GM21390 (cell line): Measurements from ENCODE around the gene PCDHGC5.

Experiments
- ATAC-seq: cut with Tn5 transposase; IDR thresholded peaks from one replicate; pipeline ENCODE4 v1.9.1; 2021; ENCODE audit not compliant: unreplicated experiment

The PCDHGC5 gene

GRCh38 chr5:141512390-141512910 is 23.6 kb downstream of the PCDHGC5 start:
- ATAC-seq, result peak; percentile 10

DNA sequence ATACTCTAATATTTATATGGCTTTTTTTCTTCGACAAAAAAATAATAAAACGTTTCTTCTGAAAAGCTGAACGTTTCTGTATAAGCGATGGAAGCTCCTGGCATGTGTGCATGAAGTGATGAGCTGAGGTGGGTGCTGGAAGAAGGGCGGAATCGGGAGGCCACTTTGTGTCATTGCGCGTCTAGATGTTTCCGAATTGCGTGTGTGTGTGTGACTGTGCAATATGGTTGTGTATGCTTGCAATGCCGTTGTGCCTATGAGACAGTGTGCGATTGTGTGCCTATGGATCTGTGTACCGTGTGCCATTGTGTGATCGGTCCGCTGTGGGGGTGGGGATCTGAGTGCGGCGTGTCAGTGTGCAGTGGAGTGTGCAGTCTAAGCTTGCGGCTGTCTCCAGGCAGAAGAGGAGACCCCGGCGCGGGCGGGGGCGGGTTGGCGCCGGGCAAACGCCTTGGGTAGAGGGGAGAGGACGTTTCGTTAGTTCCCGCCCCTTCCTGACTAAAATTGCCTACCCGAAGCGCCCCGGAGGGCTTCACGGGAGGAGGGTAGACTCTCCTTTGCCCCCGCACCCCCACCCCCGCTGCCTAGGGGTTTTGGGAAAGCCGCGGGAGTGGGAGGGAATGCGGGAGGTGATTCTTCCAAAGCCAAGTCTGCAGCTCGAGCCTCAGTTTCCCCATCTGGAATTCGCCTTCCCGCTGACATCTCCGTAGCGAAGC is 24.2 kb downstream of the PCDHGC5 start:
- no peak for ATAC-seq

- peak; percentile 35 for ATAC-seq
These were observed 24.9 kb downstream of the PCDHGC5 start for GRCh38 chr5:141513627-141514329.

GRCh38 chr5:141514330-141515133 is 25.7 kb downstream of the PCDHGC5 start:
- ATAC-seq, result peak; percentile 4

DNA sequence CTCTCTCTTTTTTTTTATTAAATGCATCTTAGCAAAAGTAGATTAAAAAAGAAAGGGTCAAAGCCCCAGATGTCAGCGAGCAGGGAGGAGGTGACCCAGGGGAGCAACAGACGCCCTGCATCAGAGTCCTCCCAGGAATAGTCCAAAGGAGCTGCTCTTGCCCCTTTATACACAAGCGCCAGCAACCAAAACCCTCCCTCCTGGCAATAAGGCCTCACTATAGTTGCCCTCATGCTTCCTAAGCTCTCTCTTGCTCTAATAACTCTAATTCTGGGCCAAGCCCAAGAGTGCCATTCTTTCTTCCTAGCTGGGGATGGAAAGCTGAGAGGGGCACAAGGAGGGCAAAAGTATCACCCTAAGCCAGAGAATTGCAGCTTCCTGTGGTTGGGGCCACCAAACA is 26.3 kb downstream of the PCDHGC5 start:
- ATAC-seq, result no peak

GRCh38 chr5:141515946-141516671 is 27.2 kb downstream of the PCDHGC5 start:
- ATAC-seq, result no peak

DNA sequence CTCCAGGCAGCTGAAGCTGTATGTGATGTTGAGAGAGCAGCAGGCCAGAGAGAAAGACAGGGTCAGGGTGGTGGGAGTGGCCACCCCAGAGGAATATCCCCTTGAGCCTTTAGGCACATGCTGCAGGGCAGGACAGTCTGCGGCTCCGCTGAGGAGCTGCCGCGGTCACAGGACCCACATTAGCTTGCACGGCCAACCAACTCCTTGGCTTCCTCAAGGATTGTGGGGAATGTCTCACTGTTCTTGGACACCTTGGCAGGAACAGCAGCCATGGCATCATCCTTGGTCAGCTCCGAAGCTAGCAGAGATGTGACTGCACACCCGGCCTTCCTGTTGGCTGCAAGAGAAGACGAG is 27.8 kb downstream of the PCDHGC5 start:
- no peak for ATAC-seq

GRCh38 chr5:141517312-141517711 is 28.4 kb downstream of the PCDHGC5 start:
- ATAC-seq, result no peak

- ATAC-seq, result no peak
These were observed 29.2 kb downstream of the PCDHGC5 start for GRCh38 chr5:141517880-141518617.

DNA sequence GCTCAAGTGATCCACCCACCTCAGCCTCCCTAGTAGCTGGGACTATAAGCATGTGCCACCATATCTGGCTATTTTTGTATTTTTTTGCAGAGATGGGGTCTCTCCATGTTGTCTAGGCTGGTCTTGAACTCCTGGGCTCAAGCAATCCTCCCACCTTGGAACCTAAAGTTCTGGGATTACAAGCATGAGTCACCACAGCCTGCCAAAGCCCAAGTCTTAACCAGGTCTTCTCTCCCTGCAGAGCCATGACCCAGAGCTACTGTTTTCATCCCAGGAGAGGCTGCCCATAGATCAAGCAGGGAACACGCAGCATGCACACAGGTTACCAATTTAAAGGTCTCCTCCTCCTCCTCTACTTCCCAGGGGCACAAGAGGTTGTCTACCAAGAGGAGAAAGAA is 29.7 kb downstream of the PCDHGC5 start:
- ATAC-seq, result no peak

DNA sequence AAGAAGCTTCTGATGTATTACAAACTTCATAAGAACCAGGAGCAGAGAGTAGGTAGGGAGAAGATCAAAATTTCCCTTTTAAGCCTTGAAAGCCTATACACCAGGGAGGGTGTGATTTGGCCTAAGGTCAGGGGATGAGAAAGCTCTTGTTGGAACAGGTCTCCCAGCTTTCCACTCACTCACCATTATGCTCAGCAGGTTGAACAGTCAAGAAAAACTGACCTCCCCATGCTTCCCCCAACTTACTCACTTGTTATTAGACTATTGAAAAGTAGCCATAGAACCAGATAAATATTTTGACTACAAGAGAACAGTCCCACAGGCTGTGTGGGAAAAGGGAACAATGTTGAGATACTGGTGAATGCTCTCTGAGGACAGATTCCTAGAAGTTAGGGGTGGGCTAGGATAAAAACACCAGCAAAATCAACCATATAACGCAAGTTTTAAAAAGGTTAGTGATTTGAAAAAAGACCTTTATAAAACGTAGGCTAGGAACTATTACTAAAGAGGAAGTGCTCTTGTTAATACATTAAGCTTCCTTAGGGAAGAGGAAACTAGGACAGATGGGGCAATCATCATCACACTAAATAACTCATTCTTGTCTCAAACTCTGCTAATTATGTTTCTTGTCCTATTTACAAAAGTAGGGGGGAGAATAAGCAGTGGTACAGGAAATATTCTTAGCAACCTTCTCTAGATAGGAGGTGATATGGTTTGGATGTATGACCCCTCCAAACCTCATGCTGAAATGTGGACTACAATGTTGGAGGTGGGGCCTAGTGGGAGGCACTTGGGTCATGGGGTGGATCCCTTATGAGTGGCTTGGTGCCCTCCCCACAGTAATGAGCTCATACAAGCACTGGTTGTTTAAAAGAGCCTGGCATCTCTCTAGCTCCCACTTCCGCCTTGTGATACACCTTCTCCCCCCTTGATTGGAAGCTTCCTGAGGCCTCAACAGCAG is 31.0 kb downstream of the PCDHGC5 start:
- ATAC-seq, result no peak

DNA sequence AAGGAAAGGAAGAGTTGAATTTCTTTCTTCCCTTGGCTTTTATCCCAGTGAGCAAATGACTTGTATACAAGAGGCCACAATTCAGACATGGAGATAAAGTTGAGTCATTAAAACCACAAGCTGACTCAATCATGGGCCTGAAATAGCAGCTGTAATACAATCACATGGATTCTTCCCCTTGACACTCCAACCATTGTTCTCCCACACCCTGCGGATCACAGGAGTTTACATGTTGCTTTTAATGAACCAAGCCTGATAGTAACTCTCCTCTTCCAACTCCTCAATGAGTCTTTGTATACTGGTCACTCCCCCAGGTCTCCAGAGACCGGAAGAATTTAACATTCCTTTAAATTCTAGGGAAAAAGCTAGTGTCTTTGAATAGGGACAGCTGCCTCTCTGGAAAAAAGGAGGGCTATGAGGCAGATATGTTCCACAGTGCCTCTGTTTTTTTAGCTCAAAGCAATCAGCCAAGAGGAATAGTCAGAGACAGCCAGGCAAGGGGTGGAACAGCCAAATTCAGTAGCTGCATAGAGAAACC is 32.4 kb downstream of the PCDHGC5 start:
- ATAC-seq, result no peak

- no peak for ATAC-seq
These were observed 33.4 kb downstream of the PCDHGC5 start for GRCh38 chr5:141522301-141522700.

- ATAC-seq, result no peak
These were observed 35.1 kb downstream of the PCDHGC5 start for GRCh38 chr5:141523991-141524390.

DNA sequence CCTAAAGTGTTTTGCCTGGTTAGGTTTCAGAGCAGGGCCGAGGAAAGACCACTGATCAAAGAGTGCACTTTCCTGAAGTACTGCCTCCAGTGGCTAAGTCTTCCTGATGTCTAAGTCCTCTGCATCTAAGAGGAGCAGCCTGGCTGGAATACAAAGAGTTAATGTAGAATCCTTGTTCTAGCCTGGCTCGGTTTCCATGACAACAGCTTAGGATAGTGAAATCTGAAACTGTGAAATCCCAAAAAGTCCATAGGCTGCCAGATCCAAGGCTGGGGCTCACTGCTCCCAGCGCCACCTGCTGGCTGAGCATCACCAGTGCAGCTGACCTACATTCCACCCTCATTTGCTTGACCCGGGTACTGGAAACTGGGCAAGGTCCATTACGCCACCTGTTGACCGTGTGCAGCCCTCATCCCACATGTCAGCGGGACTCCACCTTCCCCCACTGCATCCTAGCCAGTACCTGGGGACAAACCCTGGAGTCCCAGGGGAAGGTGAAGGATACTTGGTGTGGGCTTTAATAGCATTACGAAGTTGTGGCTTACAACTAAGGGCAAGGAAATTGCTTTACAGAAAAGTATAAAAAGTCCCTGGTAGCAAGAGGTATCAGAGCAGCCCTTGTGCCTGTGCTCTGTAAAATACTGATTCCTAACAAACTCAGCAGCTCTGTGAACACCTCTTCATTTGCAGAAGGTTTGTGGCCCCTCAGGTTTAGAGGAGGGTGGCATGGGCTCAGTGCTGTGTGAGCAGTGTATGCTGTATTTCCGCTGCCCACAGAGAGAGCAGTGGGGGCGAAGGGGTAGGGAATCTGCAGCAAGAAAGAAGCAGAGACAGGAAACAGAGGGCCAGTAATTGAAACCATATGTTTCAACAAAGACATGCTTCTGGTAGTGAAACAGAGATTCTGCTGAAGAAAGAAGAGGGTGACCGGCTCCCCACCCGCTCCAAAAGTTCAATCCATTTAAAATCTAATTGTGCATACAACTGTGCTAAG is 36.0 kb downstream of the PCDHGC5 start:
- ATAC-seq, result peak; percentile 56

DNA sequence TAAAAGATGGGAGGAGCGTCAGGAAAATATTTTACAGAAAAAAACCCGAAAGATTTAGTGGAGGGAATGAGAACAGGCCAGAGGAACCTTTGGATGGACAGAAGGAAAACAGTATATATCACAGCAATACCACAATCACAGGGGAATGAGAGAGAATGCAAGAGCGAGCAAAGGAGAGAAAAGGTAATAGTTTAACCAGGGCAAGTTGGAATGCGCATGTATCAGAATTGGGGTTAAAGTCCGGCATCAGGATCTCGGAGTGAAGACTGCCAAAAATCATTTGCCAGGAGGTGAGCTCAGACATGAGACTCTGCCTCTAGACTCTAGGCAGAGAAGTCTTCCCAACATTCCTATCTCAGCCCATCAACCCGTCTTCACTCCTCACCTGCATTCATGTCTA is 36.8 kb downstream of the PCDHGC5 start:
- ATAC-seq, result no peak

- ATAC-seq, result no peak
These were observed 38.5 kb downstream of the PCDHGC5 start for GRCh38 chr5:141527426-141527825.
